Esophagus muscularis mucosa (tissue), 3 donors: ENCODE results near the gene KCNH1.
"Not testable (repeated sequence)": the region's sequence is repeated elsewhere in the genome, so short reads cannot be mapped to it uniquely, and the experiment has no call there.

Experiments used
- CTCF ChIP-seq, 3 experiments: fragments of 200-600 bp in 2 of 3; fragments of 450-650 bp in 1 of 3; sonication (generic) in 2 of 3; IDR thresholded peaks; one replicate each; pipeline ENCODE4 v1.5.1; 2017 to 2019; ENCODE audit warnings: antibody characterized with exemption in 3 of 3, mild to moderate bottlenecking in 2 of 3, moderate library complexity in 1 of 3
- POLR2A ChIP-seq: fragments of 450-650 bp; IDR thresholded peaks from one replicate; pipeline ENCODE4 v1.6.1; 2017; ENCODE audit warnings: antibody characterized with exemption, moderate library complexity, mild to moderate bottlenecking, low read depth

GRCh38 chr1:210995931-210996330 is 138.0 kb downstream of the KCNH1 start:
- not testable (repeated sequence) for TF ChIP-seq POLR2A; CTCF (IDR thresholded peaks at IDR 0.05)
